Measurements from ENCODE around the gene TMEM95. TPM values are rescaled to one million over a fixed set of nuclear protein-coding genes. Genes with fewer than 3 reads are reported as not detected.
A peak's percentile ranks its signal among the peaks of the same experiment; 100 is the strongest.

TMEM95 gene
- total and polyA plus RNA-seq, 4 donors, result not detected

DNA sequence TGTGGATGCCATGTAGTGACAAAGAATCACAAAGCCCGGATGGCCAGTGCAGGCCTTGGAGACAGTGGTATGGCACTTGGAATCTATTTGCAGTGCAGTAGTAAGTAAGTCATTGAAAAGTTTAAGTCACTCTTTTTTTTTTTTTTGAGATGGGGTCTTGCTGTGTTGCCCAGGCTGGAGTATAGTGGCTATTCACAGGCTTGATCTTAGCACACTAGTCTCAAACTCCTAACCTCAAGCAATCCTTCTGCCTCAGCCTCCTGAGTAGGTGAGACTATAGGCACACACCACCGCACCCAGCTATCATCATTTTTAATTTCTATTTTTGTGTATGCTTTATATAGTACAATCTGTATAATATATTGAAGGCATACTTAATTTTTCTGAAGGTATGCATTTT is 43.7 kb downstream of the TMEM95 start:
- Histone ChIP-seq H3K9me3 (ENCODE audit: control insufficient read depth in 4 of 4, low read length in 3 of 4) (no peaks in the 10 kb centered on the region), H3K36me3 (ENCODE audit: control insufficient read depth in 4 of 4, insufficient read depth in 3 of 4, low read depth in 1 of 4, low read length in 3 of 4) (no peaks in the 10 kb centered on the region), H3K27ac (ENCODE audit: low read depth in 1 of 2, low read length in 2 of 2) (no peak overlapping the region), H3K4me1 (ENCODE audit: control insufficient read depth in 4 of 4, insufficient read depth in 4 of 4, low read length in 3 of 4) (peaks cover 0 to 21% (median 14%) of the 10 kb centered on the region in 4 donors), H3K9ac (ENCODE audit: low read depth in 1 of 2, low read length in 2 of 2) (no peak overlapping the region), H3K4me3 (ENCODE audit: low read depth in 1 of 3, low read length in 3 of 3) (no peak overlapping the region), H3K27me3 (ENCODE audit: control insufficient read depth in 4 of 4, insufficient read depth in 4 of 4, low read length in 3 of 4) (no peaks in the 10 kb centered on the region)
- 88% methylated on average over 2 of the region's 2 CpGs for WGBS
- no peak for DNase-seq (ENCODE audit: low spot score)
- TF ChIP-seq EGR1 (IDR thresholded peaks at IDR 0.05; ENCODE audit: low read depth in 2 of 2) (no peak), ATF3 (IDR thresholded peaks at IDR 0.05) (no peak), MAX (IDR thresholded peaks at IDR 0.05) (no peak), SP1 (IDR thresholded peaks at IDR 0.05) (no peak), TAF1 (conservative IDR thresholded peaks at IDR 0.05) (no peak), FOXA2 (IDR thresholded peaks at IDR 0.05) (no peak), HNF4G (IDR thresholded peaks at IDR 0.05) (no peak), FOXA1 (IDR thresholded peaks at IDR 0.05) (no peak), RAD21 (IDR thresholded peaks at IDR 0.05) (no peak), YY1 (IDR thresholded peaks at IDR 0.05) (no peak), HNF4A (conservative IDR thresholded peaks at IDR 0.05) (no peak), JUND (IDR thresholded peaks at IDR 0.05) (no peak), RXRA (IDR thresholded peaks at IDR 0.05) (no peak), NR2F2 (IDR thresholded peaks at IDR 0.05) (no peak), GABPA (IDR thresholded peaks at IDR 0.05 in 1 of 2, conservative IDR thresholded peaks at IDR 0.05 in 1 of 2) (no peak), REST (IDR thresholded peaks at IDR 0.05) (no peak)
- TF ChIP-seq, protein P1, sequence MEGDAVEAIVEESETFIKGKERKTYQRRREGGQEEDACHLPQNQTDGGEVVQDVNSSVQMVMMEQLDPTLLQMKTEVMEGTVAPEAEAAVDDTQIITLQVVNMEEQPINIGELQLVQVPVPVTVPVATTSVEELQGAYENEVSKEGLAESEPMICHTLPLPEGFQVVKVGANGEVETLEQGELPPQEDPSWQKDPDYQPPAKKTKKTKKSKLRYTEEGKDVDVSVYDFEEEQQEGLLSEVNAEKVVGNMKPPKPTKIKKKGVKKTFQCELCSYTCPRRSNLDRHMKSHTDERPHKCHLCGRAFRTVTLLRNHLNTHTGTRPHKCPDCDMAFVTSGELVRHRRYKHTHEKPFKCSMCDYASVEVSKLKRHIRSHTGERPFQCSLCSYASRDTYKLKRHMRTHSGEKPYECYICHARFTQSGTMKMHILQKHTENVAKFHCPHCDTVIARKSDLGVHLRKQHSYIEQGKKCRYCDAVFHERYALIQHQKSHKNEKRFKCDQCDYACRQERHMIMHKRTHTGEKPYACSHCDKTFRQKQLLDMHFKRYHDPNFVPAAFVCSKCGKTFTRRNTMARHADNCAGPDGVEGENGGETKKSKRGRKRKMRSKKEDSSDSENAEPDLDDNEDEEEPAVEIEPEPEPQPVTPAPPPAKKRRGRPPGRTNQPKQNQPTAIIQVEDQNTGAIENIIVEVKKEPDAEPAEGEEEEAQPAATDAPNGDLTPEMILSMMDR (IDR thresholded peaks at IDR 0.05; ENCODE audit: low read depth, low read length, missing input control), result no peak

DNA sequence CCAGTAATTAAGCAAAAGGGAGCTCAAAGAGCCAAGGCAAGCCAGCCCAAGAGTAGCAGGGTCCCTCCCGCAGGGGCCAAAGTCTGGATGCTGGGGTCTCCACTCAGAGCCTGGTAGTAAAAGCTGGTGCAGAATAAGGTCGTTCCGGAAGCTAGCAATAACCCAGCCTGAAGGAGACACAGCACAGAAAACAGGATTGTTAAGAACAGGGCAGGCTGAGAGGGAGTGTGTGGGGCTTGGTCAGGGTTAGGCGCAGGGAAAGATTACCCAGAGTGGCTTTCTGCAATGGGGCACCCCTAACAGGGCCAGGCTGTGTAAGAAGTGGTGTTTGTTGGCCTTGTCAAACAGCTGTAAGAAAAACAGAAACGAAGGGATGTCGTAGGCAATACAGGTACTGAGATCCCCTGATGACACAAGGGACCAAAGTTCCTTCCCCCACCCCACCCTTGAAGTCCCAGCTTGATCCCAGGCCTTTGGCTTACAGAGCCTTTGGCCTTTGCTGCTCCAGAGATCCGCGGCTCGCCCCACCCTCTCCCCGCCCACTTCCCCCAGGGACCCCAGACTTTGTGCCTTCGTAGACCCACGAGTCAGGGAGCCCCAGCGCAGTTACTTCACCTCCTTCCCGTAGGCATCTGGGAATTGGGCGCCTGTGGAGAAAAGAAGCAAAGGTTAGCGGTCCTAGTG is 48.2 kb downstream of the TMEM95 start:
- peak overlapping the region; percentile 50 to 91 (median 62) for H3K4me3 ChIP-seq (ENCODE audit: low read depth in 1 of 3, low read length in 3 of 3)
- TF ChIP-seq HNF4G (IDR thresholded peaks at IDR 0.05), result peak; percentile 24
- no peak for TF ChIP-seq ATF3 (IDR thresholded peaks at IDR 0.05)
- peak; percentile 37 to 59 for TF ChIP-seq RXRA (IDR thresholded peaks at IDR 0.05)
- peak; percentile 64 to 70 for TF ChIP-seq HNF4A (conservative IDR thresholded peaks at IDR 0.05)
- TF ChIP-seq TAF1 (conservative IDR thresholded peaks at IDR 0.05), result no peak
- peak overlapping the region; percentile 82 to 94 for H3K9ac ChIP-seq (ENCODE audit: low read depth in 1 of 2, low read length in 2 of 2)
- no peaks in the 10 kb centered on the region for H3K9me3 ChIP-seq (ENCODE audit: control insufficient read depth in 4 of 4, low read length in 3 of 4)
- H3K36me3 ChIP-seq (ENCODE audit: control insufficient read depth in 4 of 4, insufficient read depth in 3 of 4, low read depth in 1 of 4, low read length in 3 of 4), result no peaks in the 10 kb centered on the region
- H3K27me3 ChIP-seq (ENCODE audit: control insufficient read depth in 4 of 4, insufficient read depth in 4 of 4, low read length in 3 of 4), result no peaks in the 10 kb centered on the region
- H3K4me1 ChIP-seq (ENCODE audit: control insufficient read depth in 4 of 4, insufficient read depth in 4 of 4, low read length in 3 of 4), result peaks cover 4 to 8% (median 7%) of the 10 kb centered on the region in 4 donors
- WGBS, result 8% methylated on average over 16 of the region's 16 CpGs
- DNase-seq (ENCODE audit: low spot score), result peak; percentile 75
- H3K27ac ChIP-seq (ENCODE audit: low read depth in 1 of 2, low read length in 2 of 2), result peak overlapping the region; percentile 88 to 93
